PFSK-1 (cell line): ENCODE results near the gene NELFB.

ENCODE experiments used
- FOXP2 ChIP-seq: optimal IDR thresholded peaks from 2 replicates; pipeline ENCODE3; 2011; ENCODE audit warnings: borderline replicate concordance, control low read depth, inconsistent platforms; ENCODE audit not compliant: insufficient read depth; ENCODE audit errors: extremely low read length, extremely low read depth
- POLR2AphosphoS5 ChIP-seq: IDR thresholded peaks from 2 replicates; pipeline ENCODE4 v1.6.1; 2012; ENCODE audit warnings: low read depth, mild to moderate bottlenecking, control low read depth, low read length, moderate library complexity
- REST ChIP-seq, 2 experiments: IDR thresholded peaks; 2 replicates each; pipeline versions ENCODE4 v1.6.1 to v1.8.0; 2011 to 2012; ENCODE audit warnings: low read depth in 2 of 2, low read length in 2 of 2, control low read depth in 1 of 2, inconsistent platforms in 1 of 2, mild to moderate bottlenecking in 1 of 2, moderate library complexity in 1 of 2; ENCODE audit not compliant: insufficient read depth in 1 of 2
- SIN3A ChIP-seq: IDR thresholded peaks from 2 replicates; pipeline ENCODE4 v1.6.1; 2012; ENCODE audit warnings: mild to moderate bottlenecking, low read length, moderate library complexity, borderline replicate concordance; ENCODE audit not compliant: insufficient read depth
- TAF1 ChIP-seq: IDR thresholded peaks from 2 replicates; pipeline ENCODE4 v1.6.1; 2012; ENCODE audit warnings: low read length, control low read depth, borderline replicate concordance; ENCODE audit not compliant: insufficient read depth

The NELFB gene

GRCh38 chr9:137300567-137301080 lies 45.5 kb downstream of the NELFB start:
- TF ChIP-seq SIN3A = no peak
- TF ChIP-seq POLR2AphosphoS5 = no peak
- TF ChIP-seq TAF1 = no peak
- TF ChIP-seq FOXP2 = no peak
- TF ChIP-seq REST (IDR thresholded peaks at IDR 0.05; ENCODE audit: insufficient read depth in 1 of 2, low read depth in 2 of 2, low read length in 2 of 2) = no peak

- TF ChIP-seq TAF1 (no peak), POLR2AphosphoS5 (no peak), SIN3A (no peak), FOXP2 (no peak), REST (IDR thresholded peaks at IDR 0.05; ENCODE audit: insufficient read depth in 1 of 2, low read depth in 2 of 2, low read length in 2 of 2) (no peak)
These were observed 46.2 kb downstream of the NELFB start for GRCh38 chr9:137301081-137301947.

- TF ChIP-seq REST (IDR thresholded peaks at IDR 0.05; ENCODE audit: insufficient read depth in 1 of 2, low read depth in 2 of 2, low read length in 2 of 2) (no peak), SIN3A (0 out of 2 replicates have a peak, but pooled peaks have one; percentile 37), TAF1 (peak; percentile 81), POLR2AphosphoS5 (peak; percentile 95)
These were observed 47.0 kb downstream of the NELFB start, which contains the start of gene NRARP for GRCh38 chr9:137302118-137302448. TSS of gene NRARP (minus strand) at chr9:137302271. CDS start at chr9:137301928, 343 bp downstream.

- no peak for TF ChIP-seq REST (IDR thresholded peaks at IDR 0.05; ENCODE audit: insufficient read depth in 1 of 2, low read depth in 2 of 2, low read length in 2 of 2)
These were observed 47.5 kb downstream of the NELFB start for GRCh38 chr9:137302449-137303150.
